GM23338 (cell line): Measurements from ENCODE around the gene TMEM63C. TPM values are rescaled to one million over a fixed set of nuclear protein-coding genes. Genes with fewer than 3 reads are reported as not detected.

Experiments used
- ATAC-seq: fragments of 200-7000 bp; cut with Tn5 transposase; 3 replicates; pipeline ENCODE4 v1.9.1; 2020
- DNase-seq: peaks from one replicate; pipeline ENCODE4 v3.0.0-alpha.2; 2015; ENCODE audit warnings: low spot score
- H2AFZ ChIP-seq: fragments of 200-600 bp; sonication (generic); 2 replicates; pipeline ENCODE4 v1.8.0; 2016; ENCODE audit warnings: antibody characterized with exemption, mild to moderate bottlenecking, moderate library complexity
- H3F3A ChIP-seq: fragments of 200-600 bp; sonication (generic); replicated peaks from 2 replicates; pipeline ENCODE4 v1.8.0; 2017; ENCODE audit warnings: antibody characterized with exemption, mixed run types, low read depth
- H3K27ac ChIP-seq: fragments of 200-600 bp; sonication (generic); 2 replicates; pipeline ENCODE4 v1.6.1; 2016; ENCODE audit warnings: low read depth
- H3K27me3 ChIP-seq: fragments of 200-600 bp; sonication (generic); 2 replicates; pipeline ENCODE4 v1.8.0; 2016; ENCODE audit warnings: mild to moderate bottlenecking, mixed run types, moderate library complexity; ENCODE audit not compliant: insufficient read depth
- H3K36me3 ChIP-seq: fragments of 200-600 bp; sonication (generic); 2 replicates; pipeline ENCODE4 v1.8.0; 2016; ENCODE audit warnings: mild to moderate bottlenecking; ENCODE audit not compliant: insufficient read depth
- H3K4me1 ChIP-seq: fragments of 200-600 bp; sonication (generic); 2 replicates; pipeline ENCODE4 v1.8.0; 2016; ENCODE audit warnings: mild to moderate bottlenecking, moderate library complexity; ENCODE audit not compliant: insufficient read depth
- H3K4me2 ChIP-seq: fragments of 200-600 bp; sonication (generic); 2 replicates; pipeline ENCODE4 v1.7.1; 2017; ENCODE audit warnings: mixed run types
- H3K4me3 ChIP-seq: fragments of 200-600 bp; sonication (generic); 2 replicates; pipeline ENCODE4 v1.6.1; 2016; ENCODE audit warnings: mixed run types
- H3K79me2 ChIP-seq: fragments of 200-600 bp; sonication (generic); replicated peaks from 2 replicates; pipeline ENCODE4 v1.8.0; 2017; ENCODE audit warnings: mild to moderate bottlenecking; ENCODE audit not compliant: insufficient read depth
- H3K9me2 ChIP-seq: fragments of 200-600 bp; sonication (generic); 2 replicates; pipeline ENCODE4 v1.8.0; 2017; ENCODE audit not compliant: insufficient read depth
- H4K20me1 ChIP-seq: fragments of 200-600 bp; sonication (generic); replicated peaks from 2 replicates; pipeline ENCODE4 v1.8.0; 2017; ENCODE audit warnings: mild to moderate bottlenecking; ENCODE audit not compliant: insufficient read depth
- H3K27ac Mint-ChIP-seq: 2 replicates; pipeline ENCODE4 v1.8.0; 2020; ENCODE audit warnings: inconsistent platforms, mild to moderate bottlenecking, moderate library complexity, mixed read lengths
- H3K27me3 Mint-ChIP-seq: 3 replicates; pipeline ENCODE4 v1.8.0; 2022; ENCODE audit warnings: low read depth, mild to moderate bottlenecking, moderate library complexity, mixed read lengths, inconsistent platforms; ENCODE audit not compliant: insufficient read depth, poor library complexity
- H3K36me3 Mint-ChIP-seq: 3 replicates; pipeline ENCODE4 v1.8.0; 2021; ENCODE audit warnings: low read depth, mild to moderate bottlenecking, inconsistent platforms, moderate library complexity, mixed read lengths
- H3K4me1 Mint-ChIP-seq: 3 replicates; pipeline ENCODE4 v1.8.0; 2020; ENCODE audit warnings: mild to moderate bottlenecking, inconsistent platforms, mixed read lengths
- H3K4me3 Mint-ChIP-seq: 3 replicates; pipeline ENCODE4 v1.8.0; 2021; ENCODE audit warnings: moderate library complexity, mild to moderate bottlenecking, inconsistent platforms, mixed read lengths
- H3K9me3 Mint-ChIP-seq: 3 replicates; pipeline ENCODE4 v1.8.0; 2020; ENCODE audit warnings: moderate library complexity, mild to moderate bottlenecking, inconsistent platforms, mixed read lengths
- CREB1 ChIP-seq: fragments of 250-450 bp; sonication (Bioruptor Pico); IDR thresholded peaks from 2 replicates; pipeline ENCODE4 v1.5.0; 2020; ENCODE audit warnings: low read depth, mild to moderate bottlenecking, moderate library complexity
- CTCF ChIP-seq, 2 experiments: fragments of 200-600 bp in 1 of 2; sonication (generic) in 1 of 2; conservative IDR thresholded peaks; 2 replicates each; pipeline versions ENCODE4 v1.5.1 to v1.6.1; 2016 to 2017; ENCODE audit warnings: antibody characterized with exemption in 2 of 2, low read depth in 2 of 2, mild to moderate bottlenecking in 2 of 2, moderate library complexity in 1 of 2
- ETS1 ChIP-seq: IDR thresholded peaks from 2 replicates; pipeline ENCODE4 v1.6.1; 2016; ENCODE audit warnings: antibody characterized with exemption
- EZH2 ChIP-seq: fragments of 200-600 bp; sonication (generic); IDR thresholded peaks from one replicate; pipeline ENCODE4 v1.8.0; 2017; ENCODE audit warnings: antibody characterized with exemption, mild to moderate bottlenecking, low read depth; ENCODE audit not compliant: unreplicated experiment
- EZH2phosphoT487 ChIP-seq: fragments of 200-600 bp; sonication (generic); IDR thresholded peaks from one replicate; pipeline ENCODE4 v1.8.1; 2018; ENCODE audit warnings: antibody characterized with exemption; ENCODE audit not compliant: unreplicated experiment
- NANOG ChIP-seq: IDR thresholded peaks from 2 replicates; pipeline ENCODE4 v1.6.1; 2016; ENCODE audit warnings: antibody characterized with exemption, borderline replicate concordance
- POLR2AphosphoS5 ChIP-seq: IDR thresholded peaks from 2 replicates; pipeline ENCODE4 v1.6.1; 2016; ENCODE audit warnings: antibody characterized with exemption, low read depth
- REST ChIP-seq: IDR thresholded peaks from one replicate; pipeline ENCODE4 v1.6.1; 2018; ENCODE audit warnings: antibody characterized with exemption; ENCODE audit not compliant: unreplicated experiment
- STAT1 ChIP-seq: IDR thresholded peaks from one replicate; pipeline ENCODE4 v1.6.1; 2016; ENCODE audit warnings: antibody characterized with exemption; ENCODE audit not compliant: unreplicated experiment
- ZNF114 ChIP-seq: fragments of 250-450 bp; sonication (Bioruptor Pico); IDR thresholded peaks from 2 replicates; pipeline ENCODE4 v1.5.0; 2020; ENCODE audit warnings: mild to moderate bottlenecking, moderate library complexity
- ZNF331 ChIP-seq: fragments of 250-450 bp; sonication (Bioruptor Pico); IDR thresholded peaks from 2 replicates; pipeline ENCODE4 v1.5.0; 2020; ENCODE audit warnings: low read depth, mild to moderate bottlenecking, moderate library complexity
- polyA plus RNA-seq: library from polyadenylated mRNA; unstranded; fragments of >200 nt; fragmentation: Nextera tagmentation; extraction: Ambion mirVana; gene quantifications from 2 replicates; pipeline ENCODE4 v1.2.1, GENCODE V29; 2016
- total RNA-seq: library from RNA; depleted of rRNA; stranded (reverse); fragments of >200 nt; shearing (Covaris generic); gene quantifications from 2 replicates; pipeline ENCODE4 v1.2.3, GENCODE V29; 2014

The TMEM63C gene
- total and polyA plus RNA-seq, 2 experiments from 2014 or later: 2.1 to 6.3 TPM

GRCh38 chr14:77170045-77170444, 11.6 kb upstream of the TMEM63C start:
- Mint-ChIP-seq H3K4me1 (no peaks in the 10 kb centered on the region), H3K27ac (no peak overlapping the region), H3K4me3 (no peak overlapping the region), H3K27me3 (no peaks in the 10 kb centered on the region), H3K9me3 (peaks cover 21% of the 10 kb centered on the region), H3K36me3 (no peaks in the 10 kb centered on the region)
- H2AFZ ChIP-seq: no peak overlapping the region
- peak; percentile 22 for DNase-seq
- H3K9me2 ChIP-seq: no peaks in the 10 kb centered on the region
- TF ChIP-seq CTCF (conservative IDR thresholded peaks at IDR 0.05; ENCODE audit: low read depth in 2 of 2) (no peak), CREB1 (CRISPR knock-in tag) (no peak), ZNF331 (CRISPR knock-in tag) (no peak), EZH2 (no peak), REST (no peak), POLR2AphosphoS5 (no peak), ETS1 (no peak), ZNF114 (no peak), EZH2phosphoT487 (no peak)
- H3F3A ChIP-seq: no peaks in the 10 kb centered on the region
- no peak overlapping the region for H3K4me2 ChIP-seq
- H3K4me3 ChIP-seq: no peak overlapping the region
- H3K27me3 ChIP-seq: no peaks in the 10 kb centered on the region
- no peak overlapping the region for H3K27ac ChIP-seq
- no peaks in the 10 kb centered on the region for H4K20me1 ChIP-seq
- H3K36me3 ChIP-seq: no peaks in the 10 kb centered on the region
- H3K4me1 ChIP-seq: no peaks in the 10 kb centered on the region
- no peak for ATAC-seq
- no peaks in the 10 kb centered on the region for H3K79me2 ChIP-seq

GRCh38 chr14:77172916-77173315, 8.7 kb upstream of the TMEM63C start:
- Mint-ChIP-seq H3K4me3 (no peak overlapping the region), H3K9me3 (peaks cover 21% of the 10 kb centered on the region), H3K4me1 (no peaks in the 10 kb centered on the region), H3K36me3 (no peaks in the 10 kb centered on the region), H3K27ac (no peak overlapping the region), H3K27me3 (peaks cover 2% of the 10 kb centered on the region)
- no peak for ATAC-seq
- H4K20me1 ChIP-seq: no peaks in the 10 kb centered on the region
- no peaks in the 10 kb centered on the region for H3F3A ChIP-seq
- DNase-seq: no peak
- no peak overlapping the region for H3K4me3 ChIP-seq
- H3K27ac ChIP-seq: no peak overlapping the region
- H3K79me2 ChIP-seq: no peaks in the 10 kb centered on the region
- no peak overlapping the region for H3K4me2 ChIP-seq
- no peaks in the 10 kb centered on the region for H3K27me3 ChIP-seq
- no peaks in the 10 kb centered on the region for H3K4me1 ChIP-seq
- H3K36me3 ChIP-seq: no peaks in the 10 kb centered on the region
- no peaks in the 10 kb centered on the region for H3K9me2 ChIP-seq
- peak overlapping the region; percentile 77 for H2AFZ ChIP-seq
- no peak for TF ChIP-seq CREB1 (CRISPR knock-in tag)
- TF ChIP-seq ZNF331 (CRISPR knock-in tag): no peak
- TF ChIP-seq STAT1: no peak
- TF ChIP-seq EZH2phosphoT487: no peak
- TF ChIP-seq EZH2: no peak
- TF ChIP-seq NANOG: no peak
